Right renal cortex interstitium (tissue), 3 donors: ENCODE data around the gene NSD2. TPM values are rescaled to one million over a fixed set of nuclear protein-coding genes. Genes with fewer than 3 reads are reported as not detected.

ENCODE experiments used
- DNase-seq, 3 donors: peaks; one replicate each; pipeline ENCODE4 v3.0.0-alpha.2; 2013; ENCODE audit warnings: low read depth in 3 of 3, low spot score in 2 of 3
- polyA plus RNA-seq, 3 donors: library from polyadenylated mRNA; unstranded; fragments of 120-200 nt; gene quantifications; one replicate each; pipeline ENCODE4 v1.2.1, GENCODE V29; 2013; ENCODE audit not compliant: insufficient read length in 3 of 3

Gene NSD2
- polyA plus RNA-seq, 3 donors, result 73.8 to 76.6 (median 75.5) TPM

DNA sequence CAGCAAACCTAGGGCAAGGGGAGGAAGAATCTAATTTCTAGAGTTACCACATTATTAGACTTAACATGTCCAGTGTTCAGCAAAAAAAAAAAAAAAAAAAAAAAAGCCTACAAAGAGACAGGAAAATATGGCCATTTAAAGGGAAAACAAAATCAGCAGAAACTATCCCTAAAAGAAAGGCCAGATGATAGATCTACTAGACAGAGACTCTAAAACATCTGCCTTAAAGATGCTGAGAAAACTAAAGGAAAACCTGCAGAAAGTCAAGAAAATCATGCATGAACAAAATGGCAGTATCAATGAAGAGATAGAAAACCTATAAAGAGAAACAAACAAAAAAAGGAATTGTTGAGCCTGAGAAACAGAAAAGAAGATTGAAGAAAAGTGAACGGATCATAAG is 93.8 kb downstream of the NSD2 start:
- no peak for DNase-seq

- DNase-seq, result no peak
Observed at GRCh38 chr4:1967512-1968149, 96.4 kb downstream of the NSD2 start.

- no peak for DNase-seq
Observed at GRCh38 chr4:1968686-1969295, 97.6 kb downstream of the NSD2 start.

DNA sequence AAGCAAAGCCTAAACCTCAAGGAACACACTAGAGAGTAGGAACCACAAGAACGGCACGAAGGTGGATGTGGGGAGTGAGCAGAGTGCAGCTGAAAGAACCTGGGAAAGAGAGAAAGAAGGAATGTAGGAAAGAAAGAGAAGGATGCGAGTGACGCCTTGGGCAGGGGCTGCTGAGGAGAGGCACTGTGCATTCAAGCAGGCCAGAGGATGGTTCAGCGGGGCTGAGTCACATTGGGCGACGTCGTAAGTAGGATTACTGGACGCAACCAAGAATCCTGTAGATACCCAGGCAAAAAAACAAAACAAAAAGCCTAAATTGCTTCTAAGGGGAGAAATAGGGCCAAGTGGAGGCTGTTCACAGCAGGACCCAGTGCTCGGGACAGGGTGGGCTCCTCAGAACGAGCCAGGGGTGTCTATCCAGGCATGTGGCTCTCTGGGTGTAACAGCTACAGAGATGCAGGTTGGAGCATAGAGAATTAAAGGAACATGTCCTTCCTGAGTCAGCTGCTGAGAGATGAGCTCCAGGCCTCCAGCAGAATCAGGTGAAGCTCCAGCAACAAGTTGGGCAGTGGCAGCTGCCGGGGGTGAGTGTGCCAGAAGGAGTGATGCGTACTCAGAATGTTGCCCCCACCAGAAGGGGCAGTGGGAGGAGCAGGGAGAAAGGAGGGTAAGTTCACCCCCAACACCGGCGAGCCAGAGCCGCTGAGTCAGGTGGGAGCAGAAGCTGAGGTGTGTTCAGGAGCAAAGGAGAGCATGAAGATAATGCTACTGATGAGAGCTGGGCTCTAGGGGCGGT is 98.9 kb downstream of the NSD2 start:
- no peak for DNase-seq

GRCh38 chr4:1970926-1971325 is 99.7 kb downstream of the NSD2 start:
- no peak for DNase-seq

- DNase-seq, result no peak
Observed at GRCh38 chr4:1971456-1972200, 100.4 kb downstream of the NSD2 start.

- DNase-seq, result no peak
Observed at GRCh38 chr4:1972414-1972813, 101.2 kb downstream of the NSD2 start.

DNA sequence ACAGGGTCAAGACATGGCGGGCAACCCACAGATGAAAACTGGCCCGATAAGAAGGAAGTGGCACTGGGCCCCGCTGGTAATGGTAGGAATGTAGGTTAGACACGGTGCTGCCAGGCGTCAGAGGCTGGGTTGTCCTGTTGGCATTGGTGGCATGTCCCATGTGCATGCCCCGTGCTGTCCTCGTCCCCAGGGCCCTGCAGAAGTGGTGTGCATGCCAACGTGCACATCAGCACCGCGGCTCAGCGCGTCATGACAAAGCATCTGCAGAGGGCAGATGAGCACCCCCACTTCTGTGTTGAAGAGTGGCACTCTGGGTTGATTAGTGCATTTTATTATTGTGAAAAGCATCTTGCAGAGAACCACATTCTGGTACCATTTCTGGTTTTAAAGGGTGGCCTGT is 102.0 kb downstream of the NSD2 start:
- DNase-seq, result no peak

DNA sequence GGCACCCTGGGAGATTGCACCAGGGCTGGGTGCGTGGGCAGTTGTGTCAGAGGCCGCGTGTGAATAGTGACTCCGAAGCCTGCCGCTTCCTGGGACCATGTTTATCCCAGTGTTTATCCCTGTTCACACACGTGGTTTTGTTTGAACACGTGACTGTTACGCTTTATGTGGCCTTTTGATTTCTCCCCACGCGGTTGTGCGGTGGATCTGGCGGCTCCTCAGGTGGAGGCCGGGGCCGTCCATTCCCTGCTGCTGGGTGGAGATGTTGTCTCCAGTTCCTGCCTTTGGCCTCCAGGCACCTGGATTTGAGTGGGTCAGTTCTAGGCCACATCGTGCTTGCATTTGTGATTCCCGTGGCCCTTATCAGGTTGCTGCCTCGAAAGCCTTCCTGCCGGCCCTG is 102.5 kb downstream of the NSD2 start:
- no peak for DNase-seq

DNA sequence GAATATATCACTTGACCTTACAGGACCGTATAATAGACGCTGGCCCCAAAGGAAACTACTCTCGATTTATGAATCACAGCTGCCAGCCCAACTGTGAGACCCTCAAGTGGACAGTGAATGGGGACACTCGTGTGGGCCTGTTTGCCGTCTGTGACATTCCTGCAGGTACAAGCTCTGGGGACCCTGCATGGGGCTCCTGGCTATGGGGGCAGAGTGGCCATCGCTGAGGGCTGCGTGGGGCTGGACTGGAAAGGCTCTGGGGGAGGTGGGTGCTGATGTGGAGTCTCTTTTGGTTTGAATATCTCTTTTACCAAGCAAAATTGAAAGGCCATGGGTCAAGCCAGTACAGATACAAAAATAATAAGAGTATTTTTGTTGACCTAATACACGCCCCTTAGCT is 103.6 kb downstream of the NSD2 start:
- no peak for DNase-seq

DNA sequence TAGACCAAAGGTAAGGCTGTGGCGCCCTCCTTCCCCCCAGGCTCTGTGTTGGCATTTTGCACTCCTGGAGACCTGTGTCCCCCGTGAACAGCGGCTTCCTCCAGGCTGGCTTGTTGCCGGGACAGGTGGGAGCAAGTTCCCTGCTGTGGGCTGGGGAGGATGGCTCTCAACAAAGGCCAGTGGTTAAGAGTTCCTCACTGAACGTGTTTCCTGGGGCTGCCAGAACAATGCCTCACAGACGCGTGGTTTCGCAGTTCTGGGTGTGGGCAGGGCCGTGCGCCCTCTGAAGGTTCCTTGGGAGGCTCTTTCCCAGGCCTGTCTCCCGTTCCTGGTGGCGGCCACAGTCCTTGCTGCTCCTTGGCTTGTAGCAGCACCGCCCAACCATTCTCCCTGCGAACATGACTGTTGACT is 104.2 kb downstream of the NSD2 start:
- no peak for DNase-seq

DNA sequence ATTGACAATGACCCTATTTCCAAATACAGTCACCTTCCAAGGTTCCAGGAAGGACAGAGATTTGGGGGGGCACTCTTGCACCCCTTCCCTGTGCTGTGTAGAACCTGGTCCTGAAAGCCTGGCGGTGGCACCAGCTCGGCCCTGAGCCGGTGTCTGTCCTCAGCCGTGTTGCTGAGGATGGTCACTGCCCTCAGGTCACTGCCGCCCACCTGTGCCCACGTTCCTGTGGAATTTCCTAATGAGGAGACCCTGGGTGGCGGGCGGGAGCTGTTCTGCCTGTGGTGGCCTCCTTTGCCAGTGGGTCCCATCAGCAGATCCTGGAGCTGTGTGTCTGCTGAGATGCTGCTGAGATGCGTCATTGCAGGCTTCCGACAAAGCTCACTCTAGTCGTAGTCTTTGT is 104.7 kb downstream of the NSD2 start:
- DNase-seq, result no peak

DNA sequence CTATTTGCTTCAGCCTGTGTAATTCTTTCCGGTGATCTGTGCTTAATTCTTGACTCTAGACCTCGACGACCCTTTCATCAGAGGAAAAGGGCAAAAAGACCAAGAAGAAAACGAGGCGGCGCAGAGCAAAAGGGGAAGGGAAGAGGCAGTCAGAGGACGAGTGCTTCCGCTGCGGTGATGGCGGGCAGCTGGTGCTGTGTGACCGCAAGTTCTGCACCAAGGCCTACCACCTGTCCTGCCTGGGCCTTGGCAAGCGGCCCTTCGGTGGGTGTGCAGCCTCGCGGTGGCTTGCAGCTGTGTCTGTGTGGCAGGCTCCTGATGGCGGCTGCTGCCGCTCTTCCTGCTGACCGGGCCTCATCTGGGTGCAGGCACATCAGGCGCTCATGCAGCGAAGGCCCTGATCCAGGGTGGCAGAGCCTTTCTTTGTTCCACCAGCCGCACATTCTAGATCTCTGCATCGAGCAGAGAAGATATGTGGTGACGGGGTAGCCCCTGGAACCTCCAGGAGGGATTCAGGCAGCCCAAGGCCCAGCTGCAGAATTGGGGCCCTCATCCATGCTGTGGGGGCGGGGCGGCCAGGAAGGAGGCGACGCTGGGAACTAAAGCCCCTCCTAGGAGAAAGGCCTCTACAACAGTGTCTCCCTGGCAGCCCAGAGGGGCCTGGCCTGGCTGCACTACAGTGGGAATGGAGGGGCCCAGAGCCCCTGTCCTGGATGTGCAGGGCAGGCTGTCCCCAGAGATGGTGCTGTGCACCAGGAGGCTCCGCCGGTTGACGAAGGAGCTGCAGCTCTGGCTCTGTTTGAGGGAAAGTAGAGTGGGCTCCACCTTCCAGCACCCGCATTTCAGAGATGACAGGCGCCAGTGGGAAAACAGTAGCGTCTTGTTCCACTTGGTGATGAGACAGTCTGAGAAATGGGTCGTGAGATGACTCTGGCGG is 105.5 kb downstream of the NSD2 start:
- DNase-seq, result no peak

- DNase-seq, result no peak
Observed at GRCh38 chr4:1978226-1978625, 107.0 kb downstream of the NSD2 start.

GRCh38 chr4:1978741-1979476 is 107.7 kb downstream of the NSD2 start:
- no peak for DNase-seq

- DNase-seq, result no peak
Observed at GRCh38 chr4:1979477-1980196, 108.4 kb downstream of the NSD2 start.

GRCh38 chr4:1980561-1981041 is 109.4 kb downstream of the NSD2 start:
- no peak for DNase-seq

DNA sequence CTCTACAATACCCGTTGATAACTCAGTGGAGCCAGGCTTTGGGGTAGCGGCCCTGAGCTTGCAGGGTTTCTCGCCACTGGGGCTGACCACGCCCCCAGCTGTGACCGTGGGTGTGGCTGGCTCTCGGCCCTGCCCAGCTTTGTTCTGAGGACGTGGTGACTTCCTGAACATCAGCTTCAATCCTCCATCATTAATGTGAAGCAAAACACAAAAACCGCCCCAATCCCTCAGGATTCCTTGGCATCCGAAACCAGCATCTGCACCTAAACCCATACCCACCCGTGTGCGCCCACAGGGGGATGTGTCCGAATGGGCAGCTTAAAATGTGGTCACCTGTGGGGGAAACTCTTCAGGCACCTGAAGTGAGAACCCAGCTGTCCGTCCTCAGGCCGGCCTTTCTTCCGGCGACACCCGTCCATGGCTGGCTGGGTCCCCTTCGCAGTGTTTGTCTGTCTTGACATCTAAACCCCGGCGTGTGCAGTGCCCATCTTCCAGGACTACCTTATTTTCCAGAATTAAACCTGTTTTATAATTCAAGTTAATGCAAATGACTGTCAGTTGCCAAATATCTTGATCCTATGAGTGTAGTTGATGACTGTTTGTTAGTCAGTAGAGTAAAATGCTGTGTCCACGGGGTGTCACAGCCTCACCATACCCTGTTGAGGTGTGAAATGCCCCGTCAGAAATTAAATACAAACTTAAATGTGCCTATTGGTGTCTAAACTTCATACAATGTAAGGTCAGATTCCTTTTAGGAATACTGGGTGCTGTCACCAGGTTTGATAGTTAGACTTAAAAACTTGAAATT is 110.3 kb downstream of the NSD2 start:
- DNase-seq, result no peak
